OCI-LY3 (cell line): ENCODE data around the gene SMARCA1.

Source experiments
- H2AFZ ChIP-seq: fragments of 200-600, 300-600 bp; shearing (Covaris generic); 2 replicates; pipeline ENCODE4 v1.6.0; 2014; ENCODE audit warnings: antibody characterized with exemption, low read depth, low read length
- H3K27ac ChIP-seq: fragments of 200-600, 300-600 bp; sonication (generic); 2 replicates; pipeline ENCODE4 v1.5.1; 2014; ENCODE audit warnings: mild to moderate bottlenecking, low read length, moderate library complexity, mixed read lengths
- H3K27me3 ChIP-seq: fragments of 200-600, 300-600 bp; sonication (generic); 2 replicates; pipeline ENCODE4 v1.6.1; 2014; ENCODE audit warnings: low read depth, low read length, mixed read lengths
- H3K36me3 ChIP-seq: fragments of 200-600, 300-600 bp; sonication (generic); replicated peaks from 2 replicates; pipeline ENCODE3; 2014; ENCODE audit warnings: low read depth, low read length, mixed read lengths
- H3K4me1 ChIP-seq: fragments of 300-600, 200-600 bp; sonication (generic); 2 replicates; pipeline ENCODE4 v1.6.1; 2014; ENCODE audit warnings: low read length, mixed read lengths
- H3K4me2 ChIP-seq: fragments of 200-600, 300-600 bp; sonication (generic); 2 replicates; pipeline ENCODE4 v1.6.1; 2014; ENCODE audit warnings: low read length, mixed read lengths
- H3K4me3 ChIP-seq: fragments of 300-600, 200-600 bp; sonication (generic); 2 replicates; pipeline ENCODE4 v1.5.1; 2014; ENCODE audit warnings: antibody characterized with exemption, mild to moderate bottlenecking, low read length, moderate library complexity
- H3K79me2 ChIP-seq: fragments of 300-600, 200-600 bp; shearing (Covaris generic); 2 replicates; pipeline ENCODE4 v1.6.1; 2014; ENCODE audit warnings: mild to moderate bottlenecking, low read length, mixed read lengths
- H3K9ac ChIP-seq: fragments of 300-600, 200-600 bp; shearing (Covaris generic); 2 replicates; pipeline ENCODE4 v1.6.0; 2014; ENCODE audit warnings: mild to moderate bottlenecking, low read length, moderate library complexity
- H3K9me3 ChIP-seq: fragments of 200-600, 300-600 bp; shearing (Covaris generic); 2 replicates; pipeline ENCODE4 v1.6.1; 2014; ENCODE audit warnings: low read length, mixed read lengths; ENCODE audit not compliant: insufficient read depth
- H4K20me1 ChIP-seq: fragments of 200-600, 300-600 bp; sonication (generic); 2 replicates; pipeline ENCODE4 v1.6.1; 2016; ENCODE audit warnings: low read length, mixed read lengths; ENCODE audit not compliant: insufficient read depth
- EZH2phosphoT487 ChIP-seq: fragments of 200-600 bp; shearing (Covaris generic); IDR thresholded peaks from 2 replicates; pipeline ENCODE4 v1.6.1; 2018; ENCODE audit warnings: antibody characterized with exemption, mixed run types, low read depth
- TF ChIP-seq, protein P1 (sequence below): fragments of 200-600, 300-600 bp; sonication (generic); IDR thresholded peaks from 2 replicates; pipeline ENCODE4 v1.5.1; 2014; ENCODE audit warnings: antibody characterized with exemption, low read length, low read depth

The SMARCA1 gene

DNA sequence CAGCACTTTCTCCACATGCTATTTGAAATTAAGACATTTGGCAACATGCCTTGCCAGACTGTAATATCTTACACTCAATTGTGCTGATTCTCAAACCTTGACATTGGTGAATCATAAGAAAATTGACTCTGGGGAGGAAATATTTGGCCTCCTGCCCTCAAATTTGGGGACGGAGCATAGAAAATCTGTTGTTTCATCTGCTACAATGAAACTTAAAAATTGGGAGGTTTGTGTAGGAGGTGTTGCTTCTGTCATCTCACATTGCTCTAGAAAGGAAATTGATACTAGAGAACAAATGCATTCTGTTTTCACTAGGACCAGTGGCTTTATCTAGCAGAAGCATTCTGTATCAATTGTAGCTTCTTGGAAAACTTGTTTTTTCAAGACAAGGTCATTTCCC lies 22.1 kb upstream of the SMARCA1 start:
- Histone ChIP-seq H3K4me1 (peaks cover 14% of the 10 kb centered on the region), H3K9ac (no peak overlapping the region), H2AFZ (no peak overlapping the region), H3K27ac (no peak overlapping the region), H3K27me3 (no peaks in the 10 kb centered on the region), H4K20me1 (no peaks in the 10 kb centered on the region), H3K4me2 (no peak overlapping the region), H3K9me3 (no peaks in the 10 kb centered on the region), H3K79me2 (peaks cover 5% of the 10 kb centered on the region), H3K4me3 (no peak overlapping the region), H3K36me3 (peaks cover 4% of the 10 kb centered on the region)
- no peak for TF ChIP-seq EZH2phosphoT487
- TF ChIP-seq, protein P1, sequence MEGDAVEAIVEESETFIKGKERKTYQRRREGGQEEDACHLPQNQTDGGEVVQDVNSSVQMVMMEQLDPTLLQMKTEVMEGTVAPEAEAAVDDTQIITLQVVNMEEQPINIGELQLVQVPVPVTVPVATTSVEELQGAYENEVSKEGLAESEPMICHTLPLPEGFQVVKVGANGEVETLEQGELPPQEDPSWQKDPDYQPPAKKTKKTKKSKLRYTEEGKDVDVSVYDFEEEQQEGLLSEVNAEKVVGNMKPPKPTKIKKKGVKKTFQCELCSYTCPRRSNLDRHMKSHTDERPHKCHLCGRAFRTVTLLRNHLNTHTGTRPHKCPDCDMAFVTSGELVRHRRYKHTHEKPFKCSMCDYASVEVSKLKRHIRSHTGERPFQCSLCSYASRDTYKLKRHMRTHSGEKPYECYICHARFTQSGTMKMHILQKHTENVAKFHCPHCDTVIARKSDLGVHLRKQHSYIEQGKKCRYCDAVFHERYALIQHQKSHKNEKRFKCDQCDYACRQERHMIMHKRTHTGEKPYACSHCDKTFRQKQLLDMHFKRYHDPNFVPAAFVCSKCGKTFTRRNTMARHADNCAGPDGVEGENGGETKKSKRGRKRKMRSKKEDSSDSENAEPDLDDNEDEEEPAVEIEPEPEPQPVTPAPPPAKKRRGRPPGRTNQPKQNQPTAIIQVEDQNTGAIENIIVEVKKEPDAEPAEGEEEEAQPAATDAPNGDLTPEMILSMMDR, result no peak

DNA sequence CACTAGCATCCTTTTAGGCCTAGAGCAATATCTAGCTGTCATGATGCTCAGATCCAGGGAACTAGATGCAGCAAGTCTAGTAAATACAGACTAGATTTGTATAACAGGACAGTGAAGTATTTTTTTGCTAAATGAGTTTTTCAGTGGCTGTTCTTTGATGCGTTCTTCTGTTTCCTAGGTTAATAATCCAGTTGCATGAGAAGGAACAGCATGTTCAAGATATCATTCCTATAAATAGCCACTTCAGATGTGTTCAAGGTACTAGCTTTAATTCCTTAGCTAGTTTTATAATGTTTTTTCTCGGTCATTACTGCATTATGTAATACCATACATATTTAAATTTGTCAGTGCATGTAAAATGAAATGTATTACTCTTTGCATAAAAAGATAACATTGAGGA lies 21.5 kb upstream of the SMARCA1 start:
- no peak overlapping the region for H2AFZ ChIP-seq
- H3K27me3 ChIP-seq, result no peaks in the 10 kb centered on the region
- H3K79me2 ChIP-seq, result peaks cover 5% of the 10 kb centered on the region
- no peaks in the 10 kb centered on the region for H4K20me1 ChIP-seq
- no peak overlapping the region for H3K9ac ChIP-seq
- no peak overlapping the region for H3K27ac ChIP-seq
- H3K36me3 ChIP-seq, result peaks cover 4% of the 10 kb centered on the region
- H3K4me2 ChIP-seq, result no peak overlapping the region
- H3K9me3 ChIP-seq, result no peaks in the 10 kb centered on the region
- no peak overlapping the region for H3K4me3 ChIP-seq
- peaks cover 14% of the 10 kb centered on the region for H3K4me1 ChIP-seq
- no peak for TF ChIP-seq EZH2phosphoT487
- TF ChIP-seq, protein P1, result no peak

DNA sequence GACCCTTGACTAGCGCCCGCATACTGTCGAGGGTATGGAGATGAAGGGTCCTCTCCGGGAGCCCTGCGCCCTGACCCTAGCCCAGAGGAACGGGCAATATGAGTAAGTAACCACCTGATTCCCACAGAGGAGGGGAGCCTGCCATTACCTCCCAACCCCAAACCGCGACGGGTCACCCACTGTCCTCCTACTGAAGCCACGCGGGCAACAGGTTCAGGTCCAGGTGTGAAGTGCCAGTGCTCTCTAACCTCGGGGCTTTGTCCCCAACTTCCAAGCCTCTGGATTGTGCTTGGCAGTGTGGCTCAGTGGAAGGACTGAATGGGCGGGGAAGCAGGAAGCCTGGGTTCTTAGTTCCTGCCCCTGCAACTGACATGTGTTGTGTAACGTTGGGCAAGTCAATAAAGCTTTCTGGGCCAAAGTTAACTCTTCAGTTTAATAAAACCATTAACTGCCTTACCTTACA lies 17.5 kb upstream of the SMARCA1 start:
- H2AFZ ChIP-seq, result no peak overlapping the region
- no peaks in the 10 kb centered on the region for H4K20me1 ChIP-seq
- no peaks in the 10 kb centered on the region for H3K27me3 ChIP-seq
- H3K4me1 ChIP-seq, result peaks cover 5% of the 10 kb centered on the region; the same call in 1 of the 2 replicates
- peak overlapping the region; percentile 98 for H3K4me2 ChIP-seq
- H3K4me3 ChIP-seq, result peak overlapping the region; percentile 94
- no peak overlapping the region for H3K27ac ChIP-seq
- H3K9ac ChIP-seq, result peak overlapping the region; percentile 89
- TF ChIP-seq EZH2phosphoT487, result no peak
- TF ChIP-seq, protein P1, result no peak
- peaks cover 5% of the 10 kb centered on the region for H3K79me2 ChIP-seq
- H3K36me3 ChIP-seq, result peaks cover 4% of the 10 kb centered on the region
- no peaks in the 10 kb centered on the region for H3K9me3 ChIP-seq

DNA sequence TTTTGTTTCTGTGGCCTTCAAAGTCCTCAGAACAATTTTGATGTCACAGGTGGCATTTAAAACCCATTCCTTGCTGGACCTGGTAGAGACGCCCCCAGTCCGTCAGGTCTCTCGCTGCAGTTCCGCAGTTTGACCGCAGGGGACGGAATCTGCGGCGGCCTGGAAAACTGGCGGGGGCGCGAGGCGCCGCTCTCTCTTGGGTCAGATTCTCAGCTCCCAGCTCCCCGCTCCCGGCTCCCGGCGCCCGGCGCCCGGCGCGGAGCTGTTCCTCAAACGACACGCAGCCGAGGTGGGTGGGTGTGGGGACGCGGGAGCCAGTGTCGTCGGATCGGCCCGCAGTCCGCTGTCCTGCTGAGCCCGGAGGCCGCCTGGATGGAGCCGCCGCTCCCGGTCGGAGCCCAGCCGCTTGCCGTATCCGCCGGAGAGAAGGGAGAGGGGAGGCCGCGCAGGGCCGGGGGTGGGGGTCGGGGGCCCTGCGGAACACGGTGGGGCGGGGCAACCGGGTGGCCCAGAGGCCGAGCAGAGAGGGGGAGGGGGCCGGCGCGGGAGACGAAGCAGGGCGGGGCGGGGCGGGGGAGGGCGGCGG lies 16.9 kb upstream of the SMARCA1 start, which contains the start of gene OCRL:
OCRL (plus strand) TSS at position 192 of the 586 bp plus-strand sequence; CDS start at position 373, 181 bp downstream.
- H4K20me1 ChIP-seq, result no peaks in the 10 kb centered on the region
- H3K36me3 ChIP-seq, result peaks cover under 1% of the 10 kb centered on the region
- TF ChIP-seq EZH2phosphoT487, result no peak
- TF ChIP-seq, protein P1, result peak; percentile 54
- peaks cover 5% of the 10 kb centered on the region for H3K79me2 ChIP-seq
- no peaks in the 10 kb centered on the region for H3K9me3 ChIP-seq
- peak within 1 kb of the TSS; percentile 94 for H3K4me3 ChIP-seq
- H3K27ac ChIP-seq, result peak within 1 kb of the TSS; percentile 43; the same call in 1 of the 2 replicates
- H2AFZ ChIP-seq, result peak within 1 kb of the TSS; percentile 74; the same call in 1 of the 2 replicates
- H3K4me2 ChIP-seq, result peak within 1 kb of the TSS; percentile 98
- H3K9ac ChIP-seq, result peak within 1 kb of the TSS; percentile 89
- no peaks in the 10 kb centered on the region for H3K27me3 ChIP-seq
- peaks cover 5% of the 10 kb centered on the region; the same call in 1 of the 2 replicates for H3K4me1 ChIP-seq
